Neuronal stem cell (in vitro differentiated cells): ENCODE measurements around the gene PDIA2.

ENCODE experiments used
- DNase-seq: peaks from one replicate; pipeline ENCODE4 v3.0.0-alpha.2; 2013; ENCODE audit warnings: low spot score
- H2AFZ ChIP-seq: one replicate; pipeline ENCODE4 v1.6.1; 2013; ENCODE audit warnings: mild to moderate bottlenecking, low read length, inconsistent platforms
- H2AK5ac ChIP-seq: 2 replicates; pipeline ENCODE4 v1.6.1; 2013; ENCODE audit warnings: low read depth, mild to moderate bottlenecking, inconsistent platforms, low read length, moderate library complexity, mixed read lengths
- H2BK120ac ChIP-seq: 2 replicates; pipeline ENCODE4 v1.6.1; 2013; ENCODE audit warnings: low read depth, mild to moderate bottlenecking, inconsistent platforms, low read length, moderate library complexity, mixed read lengths
- H2BK12ac ChIP-seq: one replicate; pipeline ENCODE4 v1.6.1; 2013; ENCODE audit warnings: low read length, inconsistent platforms
- H2BK15ac ChIP-seq: 2 replicates; pipeline ENCODE4 v1.6.1; 2013; ENCODE audit warnings: mild to moderate bottlenecking, low read length, inconsistent platforms, mixed read lengths
- H2BK5ac ChIP-seq: one replicate; pipeline ENCODE4 v1.6.1; 2013; ENCODE audit warnings: inconsistent platforms, mild to moderate bottlenecking, low read length, moderate library complexity
- H3K14ac ChIP-seq: one replicate; pipeline ENCODE4 v1.6.1; 2013; ENCODE audit warnings: low read length, inconsistent platforms
- H3K18ac ChIP-seq: 2 replicates; pipeline ENCODE4 v1.6.1; 2013; ENCODE audit warnings: low read length, inconsistent platforms
- H3K23ac ChIP-seq: 2 replicates; pipeline ENCODE4 v1.6.1; 2013; ENCODE audit warnings: low read depth, mild to moderate bottlenecking, mixed read lengths, low read length, inconsistent platforms; ENCODE audit not compliant: poor library complexity
- H3K27ac ChIP-seq: replicated peaks from 3 replicates; pipeline ENCODE4 v1.5.1; 2013; ENCODE audit warnings: low read length, inconsistent platforms
- H3K27me3 ChIP-seq, 3 experiments: 2 replicates each; pipeline ENCODE4 v1.6.1; 2013; ENCODE audit warnings: low read length in 3 of 3, mild to moderate bottlenecking in 2 of 3, inconsistent platforms in 1 of 3, low read depth in 1 of 3, mixed read lengths in 1 of 3, moderate library complexity in 1 of 3; ENCODE audit not compliant: control insufficient read depth in 3 of 3, insufficient read depth in 3 of 3
- H3K36me3 ChIP-seq, 2 donors: replicated peaks in 1 of 2; 2 replicates each; pipeline ENCODE4 v1.6.1; 2013; ENCODE audit warnings: low read length in 2 of 2; ENCODE audit not compliant: control insufficient read depth in 2 of 2, insufficient read depth in 2 of 2
- H3K4ac ChIP-seq: 2 replicates; pipeline ENCODE4 v1.6.1; 2013; ENCODE audit warnings: inconsistent platforms, mild to moderate bottlenecking, low read length, moderate library complexity
- H3K4me1 ChIP-seq, 2 donors: 1 replicate in 1 of 2; 2 replicates in 1 of 2; pipeline ENCODE4 v1.6.1; 2013; ENCODE audit warnings: low read length in 2 of 2, low read depth in 1 of 2; ENCODE audit not compliant: control insufficient read depth in 2 of 2, insufficient read depth in 1 of 2
- H3K4me2 ChIP-seq: one replicate; pipeline ENCODE4 v1.6.1; 2013; ENCODE audit warnings: mild to moderate bottlenecking, low read length, inconsistent platforms; ENCODE audit not compliant: insufficient read depth, poor library complexity, severe bottlenecking
- H3K4me3 ChIP-seq, 2 donors: 2 replicates each; pipeline ENCODE4 v1.5.1; 2013; ENCODE audit warnings: low read length in 2 of 2, mild to moderate bottlenecking in 2 of 2, inconsistent platforms in 1 of 2, moderate library complexity in 1 of 2
- H3K79me1 ChIP-seq: one replicate; pipeline ENCODE4 v1.6.1; 2013; ENCODE audit warnings: low read depth, mild to moderate bottlenecking, inconsistent platforms, low read length, moderate library complexity
- H3K9ac ChIP-seq: one replicate; pipeline ENCODE4 v1.6.1; 2013; ENCODE audit warnings: mild to moderate bottlenecking, low read depth, low read length, inconsistent platforms; ENCODE audit not compliant: poor library complexity
- H3K9me3 ChIP-seq, 2 donors: replicated peaks in 1 of 2; 2 replicates each; pipeline versions ENCODE3 to v1.6.1; 2013; ENCODE audit warnings: low read length in 2 of 2, mild to moderate bottlenecking in 2 of 2, inconsistent platforms in 1 of 2, low read depth in 1 of 2, mixed read lengths in 1 of 2, moderate library complexity in 1 of 2; ENCODE audit not compliant: control insufficient read depth in 2 of 2, insufficient read depth in 1 of 2
- H4K8ac ChIP-seq: one replicate; pipeline ENCODE4 v1.6.1; 2013; ENCODE audit warnings: low read depth, mild to moderate bottlenecking, inconsistent platforms, low read length, moderate library complexity
- H4K91ac ChIP-seq: one replicate; pipeline ENCODE4 v1.6.1; 2013; ENCODE audit warnings: low read length, low read depth, mild to moderate bottlenecking, inconsistent platforms; ENCODE audit not compliant: poor library complexity
- WGBS, 2 donors: extraction: QIAGEN DNeasy Blood & Tissue Kit; methylation state at CpG; one replicate each; pipeline ENCODE4 v1.1.7; 2013; ENCODE audit warnings: missing lambda C conversion rate in 2 of 2, mixed read lengths in 1 of 2; ENCODE audit not compliant: insufficient read length in 2 of 2, insufficient replicate concordance in 1 of 2; ENCODE audit errors: extremely low coverage in 2 of 2; 5-methylcytosine and 5-hydroxymethylcytosine counted together

Gene PDIA2

GRCh38 chr16:268141-269053, 14.6 kb upstream of the PDIA2 start:
- Histone ChIP-seq H3K9me3 (peaks cover 0 to 4% of the 10 kb centered on the region in 2 donors), H3K27ac (no peak overlapping the region), H2BK15ac (no peak overlapping the region), H3K4me1 (peaks cover 0 to 2% of the 10 kb centered on the region in 2 donors), H3K18ac (peak overlapping the region; percentile 83), H3K14ac (peak overlapping the region; percentile 82), H3K4ac (no peak overlapping the region), H2AFZ (no peak overlapping the region), H3K9ac (peak overlapping the region; percentile 45), H3K23ac (peak overlapping the region; percentile 83), H3K79me1 (peaks cover 3% of the 10 kb centered on the region), H4K8ac (peak overlapping the region; percentile 8), H3K4me2 (no peak overlapping the region), H2BK12ac (no peak overlapping the region), H3K27me3 (peaks cover 0 to 11% (median 0%) of the 10 kb centered on the region in 3 experiments), H2BK120ac (no peak overlapping the region), H3K36me3 (peaks cover 14 to 25% of the 10 kb centered on the region in 2 donors), H3K4me3 (peak overlapping the region in 1 of 2 donors; percentile 68), H2BK5ac (peak overlapping the region; percentile 53), H4K91ac (no peak overlapping the region), H2AK5ac (peak overlapping the region; percentile 70)
- WGBS, 2 donors = no CpG with 5 or more reads among the region's 40 CpGs
- DNase-seq = no peak

GRCh38 chr16:269061-269796, 13.7 kb upstream of the PDIA2 start:
- no peak overlapping the region for H2BK5ac ChIP-seq
- H3K14ac ChIP-seq = peak overlapping the region; percentile 75
- no peak overlapping the region for H4K8ac ChIP-seq
- H3K4ac ChIP-seq = peak overlapping the region; percentile 66
- no peak overlapping the region for H3K27ac ChIP-seq
- DNase-seq = no peak
- no CpG with 5 or more reads among the region's 24 CpGs for WGBS, 2 donors
- H3K79me1 ChIP-seq = peaks cover 3% of the 10 kb centered on the region
- peak overlapping the region; percentile 83 for H3K18ac ChIP-seq
- H3K4me1 ChIP-seq = peaks cover 0 to 2% of the 10 kb centered on the region in 2 donors
- peaks cover 0 to 15% (median 2%) of the 10 kb centered on the region in 3 experiments for H3K27me3 ChIP-seq
- H3K4me2 ChIP-seq = no peak overlapping the region
- H3K9ac ChIP-seq = peak overlapping the region; percentile 21
- no peak overlapping the region for H2BK15ac ChIP-seq
- peak overlapping the region; percentile 70 for H2AK5ac ChIP-seq
- H2BK12ac ChIP-seq = no peak overlapping the region
- H3K9me3 ChIP-seq = peaks cover 0 to 4% of the 10 kb centered on the region in 2 donors
- H4K91ac ChIP-seq = peak overlapping the region; percentile 7
- H3K23ac ChIP-seq = peak overlapping the region; percentile 89
- no peak overlapping the region for H3K4me3 ChIP-seq
- H3K36me3 ChIP-seq = peaks cover 7 to 17% of the 10 kb centered on the region in 2 donors
- H2BK120ac ChIP-seq = no peak overlapping the region
- H2AFZ ChIP-seq = no peak overlapping the region

GRCh38 chr16:270381-271255, 12.3 kb upstream of the PDIA2 start:
- H3K27ac ChIP-seq = no peak overlapping the region
- no peak for DNase-seq
- H2BK120ac ChIP-seq = no peak overlapping the region
- peak overlapping the region; percentile 72 for H4K91ac ChIP-seq
- no peak overlapping the region for H3K4me2 ChIP-seq
- H2BK5ac ChIP-seq = peak overlapping the region; percentile 39
- peak overlapping the region; percentile 75 for H2BK15ac ChIP-seq
- no peak overlapping the region for H2BK12ac ChIP-seq
- H3K9me3 ChIP-seq = peaks cover 0 to 4% of the 10 kb centered on the region in 2 donors
- peaks cover 3 to 27% (median 14%) of the 10 kb centered on the region in 3 experiments for H3K27me3 ChIP-seq
- no peak overlapping the region for H3K4ac ChIP-seq
- H3K23ac ChIP-seq = peak overlapping the region; percentile 73
- no peak overlapping the region for H2AFZ ChIP-seq
- peak overlapping the region; percentile 86 for H2AK5ac ChIP-seq
- H3K36me3 ChIP-seq = peaks cover under 1 to 3% of the 10 kb centered on the region in 2 donors
- peaks cover 3% of the 10 kb centered on the region for H3K79me1 ChIP-seq
- H3K4me1 ChIP-seq = peaks cover 4 to 7% of the 10 kb centered on the region in 2 donors
- H3K14ac ChIP-seq = no peak overlapping the region
- peak overlapping the region; percentile 30 for H3K9ac ChIP-seq
- H4K8ac ChIP-seq = no peak overlapping the region
- no peak overlapping the region for H3K4me3 ChIP-seq
- no CpG with 5 or more reads among the region's 34 CpGs for WGBS, 2 donors
- H3K18ac ChIP-seq = peak overlapping the region; percentile 80
